Activated naive CD8-positive, alpha-beta T cell (primary cell): Measurements from ENCODE around the gene CELF4.

Source experiments
- H3K27ac Mint-ChIP-seq: one replicate; pipeline ENCODE4 v1.8.0; 2021; ENCODE audit warnings: mixed read lengths
- H3K27me3 Mint-ChIP-seq: one replicate; pipeline ENCODE4 v1.8.0; 2021; ENCODE audit warnings: mixed read lengths
- H3K36me3 Mint-ChIP-seq: one replicate; pipeline ENCODE4 v1.8.0; 2021; ENCODE audit warnings: mixed read lengths
- H3K4me1 Mint-ChIP-seq: one replicate; pipeline ENCODE4 v1.8.0; 2021; ENCODE audit warnings: low read depth, mixed read lengths
- H3K4me3 Mint-ChIP-seq: one replicate; pipeline ENCODE4 v1.8.0; 2021; ENCODE audit warnings: mild to moderate bottlenecking, mixed read lengths
- H3K9me3 Mint-ChIP-seq: one replicate; pipeline ENCODE4 v1.8.0; 2021; ENCODE audit warnings: low read depth, mixed read lengths

The CELF4 gene

GRCh38 chr18:37507239-37507638, 58.4 kb downstream of the CELF4 start:
- H3K27ac Mint-ChIP-seq, result no peak overlapping the region
- H3K9me3 Mint-ChIP-seq, result peaks cover 8% of the 10 kb centered on the region
- H3K36me3 Mint-ChIP-seq, result no peaks in the 10 kb centered on the region
- H3K27me3 Mint-ChIP-seq, result peaks cover 2% of the 10 kb centered on the region
- H3K4me3 Mint-ChIP-seq, result no peak overlapping the region
- no peaks in the 10 kb centered on the region for H3K4me1 Mint-ChIP-seq

- Mint-ChIP-seq H3K4me3 (no peak overlapping the region), H3K9me3 (peaks cover 8% of the 10 kb centered on the region), H3K36me3 (no peaks in the 10 kb centered on the region), H3K27ac (no peak overlapping the region), H3K4me1 (no peaks in the 10 kb centered on the region), H3K27me3 (no peaks in the 10 kb centered on the region)
Observed at GRCh38 chr18:37506001-37506400, 59.6 kb downstream of the CELF4 start.

- Mint-ChIP-seq H3K36me3 (no peaks in the 10 kb centered on the region), H3K27ac (no peak overlapping the region), H3K4me1 (no peaks in the 10 kb centered on the region), H3K4me3 (no peak overlapping the region), H3K9me3 (peaks cover 8% of the 10 kb centered on the region), H3K27me3 (no peaks in the 10 kb centered on the region)
Observed at GRCh38 chr18:37505321-37505720, 60.3 kb downstream of the CELF4 start.

GRCh38 chr18:37502601-37503000, 63.0 kb downstream of the CELF4 start:
- Mint-ChIP-seq H3K27me3 (peaks cover 8% of the 10 kb centered on the region), H3K9me3 (no peaks in the 10 kb centered on the region), H3K27ac (no peak overlapping the region), H3K36me3 (no peaks in the 10 kb centered on the region), H3K4me1 (no peaks in the 10 kb centered on the region), H3K4me3 (no peak overlapping the region)

- Mint-ChIP-seq H3K27ac (no peak overlapping the region), H3K4me1 (no peaks in the 10 kb centered on the region), H3K36me3 (no peaks in the 10 kb centered on the region), H3K9me3 (no peaks in the 10 kb centered on the region), H3K27me3 (peaks cover 8% of the 10 kb centered on the region), H3K4me3 (no peak overlapping the region)
Observed at GRCh38 chr18:37502036-37502435, 63.6 kb downstream of the CELF4 start.

GRCh38 chr18:37501136-37501535, 64.5 kb downstream of the CELF4 start:
- no peak overlapping the region for H3K27ac Mint-ChIP-seq
- no peaks in the 10 kb centered on the region for H3K4me1 Mint-ChIP-seq
- peaks cover 8% of the 10 kb centered on the region for H3K27me3 Mint-ChIP-seq
- H3K36me3 Mint-ChIP-seq, result no peaks in the 10 kb centered on the region
- H3K9me3 Mint-ChIP-seq, result no peaks in the 10 kb centered on the region
- no peak overlapping the region for H3K4me3 Mint-ChIP-seq

- Mint-ChIP-seq H3K9me3 (no peaks in the 10 kb centered on the region), H3K27me3 (peaks cover 8% of the 10 kb centered on the region), H3K27ac (no peak overlapping the region), H3K36me3 (no peaks in the 10 kb centered on the region), H3K4me1 (no peaks in the 10 kb centered on the region), H3K4me3 (no peak overlapping the region)
Observed at GRCh38 chr18:37499913-37500312, 65.7 kb downstream of the CELF4 start.

- no peaks in the 10 kb centered on the region for H3K4me1 Mint-ChIP-seq
- H3K27ac Mint-ChIP-seq, result no peak overlapping the region
- H3K36me3 Mint-ChIP-seq, result no peaks in the 10 kb centered on the region
- H3K9me3 Mint-ChIP-seq, result no peaks in the 10 kb centered on the region
- peaks cover 8% of the 10 kb centered on the region for H3K27me3 Mint-ChIP-seq
- no peak overlapping the region for H3K4me3 Mint-ChIP-seq
Observed at GRCh38 chr18:37499044-37499443, 66.6 kb downstream of the CELF4 start.

- Mint-ChIP-seq H3K4me1 (no peaks in the 10 kb centered on the region), H3K36me3 (no peaks in the 10 kb centered on the region), H3K4me3 (no peak overlapping the region), H3K27me3 (peaks cover 10% of the 10 kb centered on the region), H3K9me3 (no peaks in the 10 kb centered on the region), H3K27ac (no peak overlapping the region)
Observed at GRCh38 chr18:37497853-37498518, 67.6 kb downstream of the CELF4 start.

- H3K27ac Mint-ChIP-seq, result no peak overlapping the region
- H3K36me3 Mint-ChIP-seq, result no peaks in the 10 kb centered on the region
- H3K9me3 Mint-ChIP-seq, result no peaks in the 10 kb centered on the region
- H3K27me3 Mint-ChIP-seq, result peaks cover 12% of the 10 kb centered on the region
- no peak overlapping the region for H3K4me3 Mint-ChIP-seq
- no peaks in the 10 kb centered on the region for H3K4me1 Mint-ChIP-seq
Observed at GRCh38 chr18:37496568-37496967, 69.0 kb downstream of the CELF4 start.

GRCh38 chr18:37495354-37495753, 70.2 kb downstream of the CELF4 start:
- Mint-ChIP-seq H3K36me3 (no peaks in the 10 kb centered on the region), H3K4me1 (no peaks in the 10 kb centered on the region), H3K9me3 (no peaks in the 10 kb centered on the region), H3K27ac (no peak overlapping the region), H3K4me3 (no peak overlapping the region), H3K27me3 (peaks cover 15% of the 10 kb centered on the region)

- Mint-ChIP-seq H3K9me3 (no peaks in the 10 kb centered on the region), H3K4me1 (no peaks in the 10 kb centered on the region), H3K36me3 (no peaks in the 10 kb centered on the region), H3K27ac (no peak overlapping the region), H3K27me3 (peaks cover 13% of the 10 kb centered on the region), H3K4me3 (no peak overlapping the region)
Observed at GRCh38 chr18:37494406-37494805, 71.2 kb downstream of the CELF4 start.

- no peaks in the 10 kb centered on the region for H3K36me3 Mint-ChIP-seq
- no peak overlapping the region for H3K27ac Mint-ChIP-seq
- no peak overlapping the region for H3K4me3 Mint-ChIP-seq
- H3K4me1 Mint-ChIP-seq, result no peaks in the 10 kb centered on the region
- no peaks in the 10 kb centered on the region for H3K9me3 Mint-ChIP-seq
- H3K27me3 Mint-ChIP-seq, result peaks cover 13% of the 10 kb centered on the region
Observed at GRCh38 chr18:37493352-37493935, 72.2 kb downstream of the CELF4 start.

- no peak overlapping the region for H3K4me3 Mint-ChIP-seq
- H3K4me1 Mint-ChIP-seq, result no peaks in the 10 kb centered on the region
- H3K36me3 Mint-ChIP-seq, result no peaks in the 10 kb centered on the region
- H3K27ac Mint-ChIP-seq, result no peak overlapping the region
- H3K9me3 Mint-ChIP-seq, result no peaks in the 10 kb centered on the region
- H3K27me3 Mint-ChIP-seq, result peaks cover 18% of the 10 kb centered on the region
Observed at GRCh38 chr18:37492952-37493351, 72.6 kb downstream of the CELF4 start.

GRCh38 chr18:37491526-37491925, 74.1 kb downstream of the CELF4 start:
- no peaks in the 10 kb centered on the region for H3K36me3 Mint-ChIP-seq
- H3K27ac Mint-ChIP-seq, result no peak overlapping the region
- H3K4me1 Mint-ChIP-seq, result peaks cover 3% of the 10 kb centered on the region
- no peak overlapping the region for H3K4me3 Mint-ChIP-seq
- H3K27me3 Mint-ChIP-seq, result peaks cover 31% of the 10 kb centered on the region
- H3K9me3 Mint-ChIP-seq, result no peaks in the 10 kb centered on the region

GRCh38 chr18:37489998-37490397, 75.6 kb downstream of the CELF4 start:
- Mint-ChIP-seq H3K27ac (no peak overlapping the region), H3K4me1 (peaks cover 10% of the 10 kb centered on the region), H3K4me3 (no peak overlapping the region), H3K27me3 (peaks cover 38% of the 10 kb centered on the region), H3K36me3 (no peaks in the 10 kb centered on the region), H3K9me3 (no peaks in the 10 kb centered on the region)
